Smooth muscle cell of the brain vasculature (primary cell): Measurements from ENCODE around the gene MSMB.
"Not testable (repeated sequence)": the region's sequence is repeated elsewhere in the genome, so short reads cannot be mapped to it uniquely, and the experiment has no call there.

ENCODE experiments used
- DNase-seq: peaks from one replicate; pipeline ENCODE4 v3.0.0-alpha.2; 2012; ENCODE audit warnings: low read depth, low spot score

MSMB gene

GRCh38 chr10:46006219-46006618, 39.9 kb downstream of the MSMB start:
- no peak for DNase-seq

- DNase-seq = no peak
Measured at GRCh38 chr10:46005383-46005782, 40.7 kb downstream of the MSMB start.

- no peak for DNase-seq
Measured at GRCh38 chr10:46004963-46005362, 41.1 kb downstream of the MSMB start.

GRCh38 chr10:46002916-46003693, 43.0 kb downstream of the MSMB start:
- no peak for DNase-seq

GRCh38 chr10:46002189-46002687, 43.8 kb downstream of the MSMB start:
- DNase-seq = not testable (repeated sequence)

- no peak for DNase-seq
Measured at GRCh38 chr10:46001187-46001756, 44.8 kb downstream of the MSMB start.

- DNase-seq = no peak
Measured at GRCh38 chr10:46000538-46000937, 45.5 kb downstream of the MSMB start.

GRCh38 chr10:45999955-46000354, 46.1 kb downstream of the MSMB start:
- not testable (repeated sequence) for DNase-seq

GRCh38 chr10:45997994-45998763, 47.9 kb downstream of the MSMB start:
- DNase-seq = no peak

GRCh38 chr10:45997557-45997956, 48.5 kb downstream of the MSMB start:
- DNase-seq = no peak

- DNase-seq = not testable (repeated sequence)
Measured at GRCh38 chr10:45985590-45985989, 60.5 kb downstream of the MSMB start.

- not testable (repeated sequence) for DNase-seq
Measured at GRCh38 chr10:45984473-45984872, 61.6 kb downstream of the MSMB start.

GRCh38 chr10:45983538-45984186, 62.4 kb downstream of the MSMB start:
- peak; percentile 23 for DNase-seq
